HG03378 (cell line): ENCODE results near the gene VWA3B.

ENCODE experiments used
- ATAC-seq: cut with Tn5 transposase; IDR thresholded peaks from one replicate; pipeline ENCODE4 v1.9.1; 2021; ENCODE audit warnings: mild to moderate bottlenecking, moderate library complexity; ENCODE audit not compliant: unreplicated experiment

VWA3B gene

GRCh38 chr2:98329549-98329948 lies 242.6 kb downstream of the VWA3B start:
- no peak for ATAC-seq

GRCh38 chr2:98332989-98333388 lies 246.0 kb downstream of the VWA3B start:
- ATAC-seq, result no peak

- ATAC-seq, result no peak
Measured at GRCh38 chr2:98333922-98334321, 247.0 kb downstream of the VWA3B start.

GRCh38 chr2:98334439-98335078 lies 247.6 kb downstream of the VWA3B start:
- no peak for ATAC-seq

GRCh38 chr2:98335271-98335670 lies 248.3 kb downstream of the VWA3B start:
- ATAC-seq, result no peak

GRCh38 chr2:98341241-98341640 lies 254.3 kb downstream of the VWA3B start:
- no peak for ATAC-seq

GRCh38 chr2:98343285-98343684 lies 256.3 kb downstream of the VWA3B start:
- ATAC-seq, result no peak

- ATAC-seq, result no peak
Measured at GRCh38 chr2:98346311-98347236, 259.6 kb downstream of the VWA3B start, which contains the start of gene CNGA3. Gene CNGA3, plus strand, starts transcription at chr2:98346456. Its CDS starts 23,520 bp downstream, at chr2:98369976.

- no peak for ATAC-seq
Measured at GRCh38 chr2:98347298-98348065, 260.5 kb downstream of the VWA3B start.

- ATAC-seq, result no peak
Measured at GRCh38 chr2:98348066-98348561, 261.1 kb downstream of the VWA3B start.

- no peak for ATAC-seq
Measured at GRCh38 chr2:98350411-98350810, 263.4 kb downstream of the VWA3B start.

- ATAC-seq, result no peak
Measured at GRCh38 chr2:98355881-98356280, 268.9 kb downstream of the VWA3B start.

- no peak for ATAC-seq
Measured at GRCh38 chr2:98356729-98357128, 269.8 kb downstream of the VWA3B start.

GRCh38 chr2:98357849-98358248 lies 270.9 kb downstream of the VWA3B start:
- ATAC-seq, result no peak

GRCh38 chr2:98359986-98360385 lies 273.0 kb downstream of the VWA3B start:
- no peak for ATAC-seq
